ENCODE measurements around the gene SLC26A11. TPM values are rescaled to one million over a fixed set of nuclear protein-coding genes. Genes with fewer than 3 reads are reported as not detected.

The SLC26A11 gene
- total RNA-seq, 1 donor from 2014 or later = 42.4 TPM

GRCh38 chr17:80248894-80249710 is 28.9 kb downstream of the SLC26A11 start:
- ATAC-seq (no peak), DNase-seq (peak; percentile 43)
- H3K9me3 ChIP-seq = no peaks in the 10 kb centered on the region
- TF ChIP-seq CTCF (IDR thresholded peaks at IDR 0.05) = no peak
- H3K4me1 ChIP-seq = peaks cover 5% of the 10 kb centered on the region
- peaks cover 55% of the 10 kb centered on the region for H3K36me3 ChIP-seq
- H3K4me3 ChIP-seq = no peak overlapping the region
- intact Hi-C loops (cut with DNase I) = no loop called here
- H3K27ac ChIP-seq = no peak overlapping the region
- no peaks in the 10 kb centered on the region for H3K27me3 ChIP-seq (ENCODE audit: low read depth)

- intact Hi-C loops (cut with DNase I) = no loop called here
- Histone ChIP-seq H3K27ac (no peak overlapping the region), H3K4me3 (no peak overlapping the region), H3K36me3 (peaks cover 35% of the 10 kb centered on the region), H3K27me3 (ENCODE audit: low read depth) (no peaks in the 10 kb centered on the region), H3K9me3 (no peaks in the 10 kb centered on the region), H3K4me1 (peaks cover 28% of the 10 kb centered on the region)
- no peak for DNase-seq
- no peak for TF ChIP-seq CTCF (IDR thresholded peaks at IDR 0.05)
- ATAC-seq = no peak
Observed at GRCh38 chr17:80251966-80252365, 31.7 kb downstream of the SLC26A11 start.

GRCh38 chr17:80252871-80253270 is 32.6 kb downstream of the SLC26A11 start:
- H3K27ac ChIP-seq = peak overlapping the region; percentile 15
- H3K27me3 ChIP-seq (ENCODE audit: low read depth) = no peaks in the 10 kb centered on the region
- peak; percentile 87 for DNase-seq
- peak; percentile 69 for TF ChIP-seq CTCF (IDR thresholded peaks at IDR 0.05)
- no peak overlapping the region for H3K4me3 ChIP-seq
- H3K9me3 ChIP-seq = no peaks in the 10 kb centered on the region
- ATAC-seq = peak; percentile 74 to 89
- H3K36me3 ChIP-seq = peaks cover 30% of the 10 kb centered on the region
- peaks cover 28% of the 10 kb centered on the region for H3K4me1 ChIP-seq
- intact Hi-C loops (cut with DNase I) = no loop called here

- DNase-seq (no peak), ATAC-seq (peak; percentile 25 to 44)
- no peak for TF ChIP-seq CTCF (IDR thresholded peaks at IDR 0.05)
- Histone ChIP-seq H3K4me3 (no peak overlapping the region), H3K36me3 (peaks cover 26% of the 10 kb centered on the region), H3K27ac (peak overlapping the region; percentile 77), H3K9me3 (no peaks in the 10 kb centered on the region), H3K27me3 (ENCODE audit: low read depth) (no peaks in the 10 kb centered on the region), H3K4me1 (peaks cover 28% of the 10 kb centered on the region)
- intact Hi-C loops (cut with DNase I) = no loop called here
Observed at GRCh38 chr17:80253631-80254395, 33.6 kb downstream of the SLC26A11 start.

GRCh38 chr17:80254396-80255251 is 34.4 kb downstream of the SLC26A11 start:
- DNase-seq (no peak), ATAC-seq (peak; percentile 82 to 88)
- peak overlapping the region; percentile 77 for H3K27ac ChIP-seq
- intact Hi-C loops (cut with DNase I) = no loop called here
- peaks cover 18% of the 10 kb centered on the region for H3K36me3 ChIP-seq
- no peak overlapping the region for H3K4me3 ChIP-seq
- H3K9me3 ChIP-seq = no peaks in the 10 kb centered on the region
- no peaks in the 10 kb centered on the region for H3K27me3 ChIP-seq (ENCODE audit: low read depth)
- peaks cover 31% of the 10 kb centered on the region for H3K4me1 ChIP-seq
- TF ChIP-seq CTCF (IDR thresholded peaks at IDR 0.05) = no peak
